ENCODE data around the gene BARHL1. TPM values are rescaled to one million over a fixed set of nuclear protein-coding genes. Genes with fewer than 3 reads are reported as not detected.

BARHL1 gene
- total RNA-seq, 4 donors from 2014 or later = not detected

DNA sequence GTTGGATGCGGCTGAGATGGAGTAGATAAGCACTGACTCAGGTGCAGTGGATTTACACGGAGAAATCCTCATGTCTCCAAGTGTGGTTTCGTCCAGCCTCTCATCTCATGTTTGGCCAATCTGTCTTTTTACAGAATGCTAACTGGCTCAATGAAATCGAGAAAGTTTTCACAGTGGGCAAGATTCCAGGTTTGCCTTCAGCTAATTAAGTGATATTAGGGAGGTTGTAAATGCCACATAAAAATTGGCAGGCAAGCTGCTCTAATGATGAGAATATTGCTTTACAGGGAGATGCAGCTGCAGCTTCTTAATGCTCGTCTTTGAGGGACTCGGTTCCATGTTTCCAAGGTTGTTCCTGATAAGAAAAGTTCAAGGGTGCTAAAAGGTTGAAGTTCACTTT is 23.7 kb downstream of the BARHL1 start:
- Histone ChIP-seq H3K4me1 (no peaks in the 10 kb centered on the region), H3K36me3 (peaks cover 0 to 14% (median 0%) of the 10 kb centered on the region in 4 donors), H3K27me3 (no peaks in the 10 kb centered on the region), H3K27ac (no peak overlapping the region), H3K4me3 (no peak overlapping the region), H3K9me3 (no peaks in the 10 kb centered on the region)
- intact Hi-C loops (cut with DNase I; ENCODE audit: low total_unique reads) (no loop called here), in situ Hi-C loops (cut with MboI; ENCODE audit: low pct_ligation_motif_present in 1 of 4, low pct_unique_long_range_greater_than_20kb in 1 of 4, low sequenced_read_pairs in 3 of 4) (no loop called here)
- WGBS, 2 donors (ENCODE audit: low coverage in 1 of 2) = 87 to 93% methylated on average over 4 to 6 of the region's 6 CpGs
- DNase-seq = no peak
- no peak for TF ChIP-seq POLR2AphosphoS5 (IDR thresholded peaks at IDR 0.05)
- TF ChIP-seq POLR2A (IDR thresholded peaks at IDR 0.05) = no peak
- TF ChIP-seq, protein P1, sequence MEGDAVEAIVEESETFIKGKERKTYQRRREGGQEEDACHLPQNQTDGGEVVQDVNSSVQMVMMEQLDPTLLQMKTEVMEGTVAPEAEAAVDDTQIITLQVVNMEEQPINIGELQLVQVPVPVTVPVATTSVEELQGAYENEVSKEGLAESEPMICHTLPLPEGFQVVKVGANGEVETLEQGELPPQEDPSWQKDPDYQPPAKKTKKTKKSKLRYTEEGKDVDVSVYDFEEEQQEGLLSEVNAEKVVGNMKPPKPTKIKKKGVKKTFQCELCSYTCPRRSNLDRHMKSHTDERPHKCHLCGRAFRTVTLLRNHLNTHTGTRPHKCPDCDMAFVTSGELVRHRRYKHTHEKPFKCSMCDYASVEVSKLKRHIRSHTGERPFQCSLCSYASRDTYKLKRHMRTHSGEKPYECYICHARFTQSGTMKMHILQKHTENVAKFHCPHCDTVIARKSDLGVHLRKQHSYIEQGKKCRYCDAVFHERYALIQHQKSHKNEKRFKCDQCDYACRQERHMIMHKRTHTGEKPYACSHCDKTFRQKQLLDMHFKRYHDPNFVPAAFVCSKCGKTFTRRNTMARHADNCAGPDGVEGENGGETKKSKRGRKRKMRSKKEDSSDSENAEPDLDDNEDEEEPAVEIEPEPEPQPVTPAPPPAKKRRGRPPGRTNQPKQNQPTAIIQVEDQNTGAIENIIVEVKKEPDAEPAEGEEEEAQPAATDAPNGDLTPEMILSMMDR (IDR thresholded peaks at IDR 0.05) = no peak
- TF ChIP-seq EP300 (IDR thresholded peaks at IDR 0.05; ENCODE audit: low read depth) = no peak

DNA sequence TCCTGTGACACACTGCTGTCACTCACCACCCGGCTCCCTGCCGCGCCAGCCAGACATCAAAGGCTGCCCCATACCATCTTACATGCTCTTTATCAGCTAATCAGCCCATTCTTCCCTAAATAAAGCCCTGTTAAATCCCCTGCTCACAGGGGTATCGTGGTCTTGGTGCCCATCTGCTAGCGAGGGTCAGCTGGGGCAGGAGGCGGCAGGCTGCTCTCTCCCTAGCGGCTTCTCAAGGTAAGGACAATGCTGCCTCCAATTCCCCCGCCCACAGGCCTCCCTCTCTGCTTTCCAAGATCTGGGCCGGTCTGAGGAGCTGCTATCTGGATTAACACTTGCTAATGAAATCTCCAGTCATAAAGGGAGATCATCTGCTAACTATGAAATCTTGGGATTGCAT is 26.8 kb downstream of the BARHL1 start:
- Histone ChIP-seq H3K27ac (no peak overlapping the region), H3K4me3 (no peak overlapping the region), H3K4me1 (no peaks in the 10 kb centered on the region), H3K36me3 (peaks cover 0 to 23% (median 2%) of the 10 kb centered on the region in 4 donors), H3K9me3 (no peaks in the 10 kb centered on the region), H3K27me3 (no peaks in the 10 kb centered on the region)
- intact Hi-C loops (cut with DNase I; ENCODE audit: low total_unique reads) = no loop called here
- no peak for TF ChIP-seq EP300 (IDR thresholded peaks at IDR 0.05; ENCODE audit: low read depth)
- TF ChIP-seq, protein P1 (IDR thresholded peaks at IDR 0.05) = no peak
- TF ChIP-seq POLR2AphosphoS5 (IDR thresholded peaks at IDR 0.05) = no peak
- in situ Hi-C loops (cut with MboI; ENCODE audit: low pct_ligation_motif_present in 1 of 4, low pct_unique_long_range_greater_than_20kb in 1 of 4, low sequenced_read_pairs in 3 of 4) = no loop called here
- 94 to 96% methylated on average over 6 to 9 of the region's 9 CpGs for WGBS, 2 donors (ENCODE audit: low coverage in 1 of 2)
- no peak for DNase-seq

DNA sequence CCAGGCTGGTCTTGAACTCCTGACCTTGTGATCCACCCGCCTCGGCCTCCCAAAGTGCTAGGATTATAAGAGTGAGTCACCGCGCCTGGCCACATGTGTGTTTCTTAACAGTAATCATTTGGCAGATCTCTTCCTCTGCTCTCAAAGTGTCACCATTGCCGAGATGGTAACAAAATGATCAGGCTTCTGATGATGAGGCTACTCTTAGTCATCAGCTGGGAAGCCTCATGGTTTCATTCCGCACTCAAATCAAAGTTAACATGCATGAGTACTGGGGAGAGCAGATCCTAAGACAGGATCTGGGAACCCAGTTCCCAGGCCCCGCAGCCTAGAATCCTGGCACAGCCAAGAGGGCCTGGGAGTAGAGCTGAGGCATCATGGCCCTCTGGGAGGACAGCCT is 27.4 kb downstream of the BARHL1 start:
- WGBS, 2 donors (ENCODE audit: low coverage in 1 of 2) = 87% methylated on average over 7 of the region's 7 CpGs; no CpG with 5 or more reads in 1 of the 2 donors
- Histone ChIP-seq H3K27me3 (no peaks in the 10 kb centered on the region), H3K4me3 (no peak overlapping the region), H3K27ac (no peak overlapping the region), H3K9me3 (no peaks in the 10 kb centered on the region), H3K36me3 (peaks cover 0 to 23% (median 2%) of the 10 kb centered on the region in 4 donors), H3K4me1 (no peaks in the 10 kb centered on the region)
- DNase-seq = no peak
- in situ Hi-C loops (cut with MboI; ENCODE audit: low pct_ligation_motif_present in 1 of 4, low pct_unique_long_range_greater_than_20kb in 1 of 4, low sequenced_read_pairs in 3 of 4) (no loop called here), intact Hi-C loops (cut with DNase I; ENCODE audit: low total_unique reads) (no loop called here)
- TF ChIP-seq, protein P1 (IDR thresholded peaks at IDR 0.05) = no peak
- no peak for TF ChIP-seq POLR2AphosphoS5 (IDR thresholded peaks at IDR 0.05)

DNA sequence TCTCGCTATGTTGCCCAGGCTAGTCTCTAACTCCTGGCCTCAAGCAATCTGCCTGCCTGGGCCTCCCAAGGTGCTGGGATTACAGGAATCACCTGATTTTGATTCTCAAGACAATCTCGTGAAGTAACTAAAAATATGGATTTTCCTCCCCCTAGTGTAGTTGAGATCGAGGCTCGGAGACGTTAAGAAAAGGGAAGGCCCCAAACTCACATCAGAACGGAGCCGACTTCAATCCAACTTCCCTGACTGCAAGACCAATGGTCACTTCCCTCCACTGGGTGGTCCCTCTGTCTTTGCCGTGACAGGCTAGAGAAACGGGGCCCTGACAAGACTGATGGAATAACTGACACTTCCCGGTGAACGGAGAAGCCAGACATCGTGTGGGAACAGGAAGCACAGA is 28.3 kb downstream of the BARHL1 start:
- no peak for DNase-seq
- no peaks in the 10 kb centered on the region for H3K9me3 ChIP-seq
- H3K27ac ChIP-seq = no peak overlapping the region
- intact Hi-C loops (cut with DNase I; ENCODE audit: low total_unique reads) (no loop called here), in situ Hi-C loops (cut with MboI; ENCODE audit: low pct_ligation_motif_present in 1 of 4, low pct_unique_long_range_greater_than_20kb in 1 of 4, low sequenced_read_pairs in 3 of 4) (no loop called here)
- TF ChIP-seq, protein P1 (IDR thresholded peaks at IDR 0.05) = no peak
- TF ChIP-seq POLR2AphosphoS5 (IDR thresholded peaks at IDR 0.05) (no peak), EP300 (IDR thresholded peaks at IDR 0.05; ENCODE audit: low read depth) (no peak), POLR2A (IDR thresholded peaks at IDR 0.05) (no peak)
- no peak overlapping the region for H3K4me3 ChIP-seq
- no peaks in the 10 kb centered on the region for H3K4me1 ChIP-seq
- H3K36me3 ChIP-seq = peaks cover 0 to 23% (median 2%) of the 10 kb centered on the region in 4 donors
- 91% methylated on average over 12 of the region's 12 CpGs; no CpG with 5 or more reads in 1 of the 2 donors for WGBS, 2 donors (ENCODE audit: low coverage in 1 of 2)
- H3K27me3 ChIP-seq = no peaks in the 10 kb centered on the region

Measured in transverse colon (tissue), 4 donors.